MCF 10A (cell line): ENCODE results near the gene TNFRSF18. TPM values are rescaled to one million over a fixed set of nuclear protein-coding genes. Genes with fewer than 3 reads are reported as not detected.
A peak's percentile ranks its signal among the peaks of the same experiment; 100 is the strongest.

Experiments
- BruUV-seq: library from RNA; stranded (reverse); fragments of 400-500 nt; replicated peaks from 2 replicates; lab custom pipeline; 2021; lab: Mats Ljungman, UMichigan
- CTCF ChIA-PET: fragments of 300-600 bp; sonication (Branson Sonifier 250); formaldehyde crosslinking; extraction: SDS; loops from one replicate; lab custom pipeline; 2021; ENCODE audit warnings: antibody characterized with exemption, inconsistent platforms; lab: Yijun Ruan, JAX
- POLR2A ChIA-PET: fragments of 300-600, 350-650 bp; sonication (Branson Sonifier 250); formaldehyde crosslinking; extraction: SDS; loops from one replicate; lab custom pipeline; 2020; ENCODE audit warnings: antibody characterized with exemption, inconsistent platforms; lab: Yijun Ruan, JAX
- DNase-seq: peaks from one replicate; pipeline ENCODE4 v3.0.0-alpha.2; 2018; ENCODE audit not compliant: unreplicated experiment
- H3K27ac Mint-ChIP-seq: one replicate; pipeline ENCODE4 v1.8.0; 2022; ENCODE audit warnings: mild to moderate bottlenecking, low read depth, mixed read lengths; ENCODE audit not compliant: unreplicated experiment
- H3K27me3 Mint-ChIP-seq: one replicate; pipeline ENCODE4 v1.8.0; 2022; ENCODE audit warnings: mixed read lengths; ENCODE audit not compliant: insufficient read depth, unreplicated experiment
- H3K36me3 Mint-ChIP-seq: one replicate; pipeline ENCODE4 v1.8.0; 2022; ENCODE audit warnings: mild to moderate bottlenecking, moderate library complexity, mixed read lengths; ENCODE audit not compliant: insufficient read depth, unreplicated experiment
- H3K4me1 Mint-ChIP-seq: one replicate; pipeline ENCODE4 v1.8.0; 2022; ENCODE audit warnings: mixed read lengths; ENCODE audit not compliant: insufficient read depth, unreplicated experiment
- H3K4me3 Mint-ChIP-seq: one replicate; pipeline ENCODE4 v1.8.0; 2022; ENCODE audit warnings: mild to moderate bottlenecking, moderate library complexity, mixed read lengths; ENCODE audit not compliant: unreplicated experiment
- H3K9me3 Mint-ChIP-seq: one replicate; pipeline ENCODE4 v1.8.0; 2022; ENCODE audit warnings: mixed read lengths; ENCODE audit not compliant: unreplicated experiment
- CTCF ChIP-seq: fragments of 200-600 bp; IDR thresholded peaks from one replicate; pipeline ENCODE4 v1.8.0; 2022; ENCODE audit warnings: antibody characterized with exemption, mild to moderate bottlenecking; ENCODE audit not compliant: unreplicated experiment
- intact Hi-C: fragments of 100-400 bp; cut with micrococcal nuclease; formaldehyde crosslinking; loops from 2 replicates; pipeline ENCODE4 v1.14.1; 2022
- total RNA-seq: library from RNA; stranded (reverse); gene quantifications from 2 replicates; pipeline ENCODE4 v1.2.3, GENCODE V29; 2022

TNFRSF18 gene
- total RNA-seq, 1 experiment from 2014 or later, result not detected

GRCh38 chr1:1216770-1217620 is 10.6 kb upstream of the TNFRSF18 start:
- no peaks in the 10 kb centered on the region for H3K4me1 Mint-ChIP-seq
- TSS peak; percentile 82 for BruUV-seq
- H3K4me3 Mint-ChIP-seq, result no peak overlapping the region
- POLR2A ChIA-PET, result interaction anchor here (1.0 kb wide), 2 partner anchors 8 to 14 kb away, joined by 3 to 5 read pairs; no protein-coding TSS in a partner anchor
- no peaks in the 10 kb centered on the region for H3K27me3 Mint-ChIP-seq
- H3K36me3 Mint-ChIP-seq, result peaks cover 27% of the 10 kb centered on the region
- CTCF ChIA-PET, result no interaction called here
- no peak for DNase-seq
- no peaks in the 10 kb centered on the region for H3K9me3 Mint-ChIP-seq
- intact Hi-C loops, result no loop called here
- no peak for TF ChIP-seq CTCF
- H3K27ac Mint-ChIP-seq, result no peak overlapping the region

GRCh38 chr1:1215881-1216605 is 9.7 kb upstream of the TNFRSF18 start:
- H3K4me1 Mint-ChIP-seq, result no peaks in the 10 kb centered on the region
- ChIA-PET CTCF (interaction anchor here (0.6 to 1.4 kb wide), 2 partner anchors 94 to 98 kb away, joined by 4 to 5 read pairs; no protein-coding TSS in a partner anchor), POLR2A (interaction anchor here (0.6 kb wide), 1 partner anchor 237 kb away, joined by 3 read pairs; no protein-coding TSS in a partner anchor)
- peaks cover 18% of the 10 kb centered on the region for H3K36me3 Mint-ChIP-seq
- TF ChIP-seq CTCF, result no peak
- intact Hi-C loops, result no loop called here
- no peaks in the 10 kb centered on the region for H3K9me3 Mint-ChIP-seq
- no peaks in the 10 kb centered on the region for H3K27me3 Mint-ChIP-seq
- H3K4me3 Mint-ChIP-seq, result no peak overlapping the region
- no peak for DNase-seq
- no peak overlapping the region for H3K27ac Mint-ChIP-seq
- BruUV-seq, result no TSS peak

GRCh38 chr1:1215080-1215676 is 8.8 kb upstream of the TNFRSF18 start:
- no peak for DNase-seq
- BruUV-seq, result no TSS peak
- CTCF ChIA-PET, result interaction anchor here (0.6 to 1.4 kb wide), 3 partner anchors 93 to 234 kb away, joined by 3 to 5 read pairs (median 4); no protein-coding TSS in a partner anchor
- Mint-ChIP-seq H3K9me3 (no peaks in the 10 kb centered on the region), H3K36me3 (peaks cover 17% of the 10 kb centered on the region), H3K4me3 (no peak overlapping the region), H3K4me1 (no peaks in the 10 kb centered on the region), H3K27ac (no peak overlapping the region), H3K27me3 (no peaks in the 10 kb centered on the region)
- no peak for TF ChIP-seq CTCF
- intact Hi-C loops, result no loop called here
- POLR2A ChIA-PET, result no interaction called here
